Smooth muscle cell (in vitro differentiated cells): ENCODE measurements around the gene BANF1. TPM values are rescaled to one million over a fixed set of nuclear protein-coding genes. Genes with fewer than 3 reads are reported as not detected.

ENCODE experiments used
- DNase-seq: peaks from one replicate; lab custom pipeline; 2025; ENCODE audit not compliant: unreplicated experiment; lab: John Stamatoyannopoulos, UW
- H2AFZ ChIP-seq: fragments of 200-600 bp; sonication (generic); 2 replicates; pipeline ENCODE4 v1.6.0; 2016; ENCODE audit warnings: antibody characterized with exemption, low read depth, mild to moderate bottlenecking
- H3F3A ChIP-seq: fragments of 200-600 bp; sonication (generic); 2 replicates; pipeline ENCODE4 v1.6.0; 2017; ENCODE audit warnings: antibody characterized with exemption, low read depth
- H3K27ac ChIP-seq: fragments of 200-600 bp; sonication (generic); 2 replicates; pipeline ENCODE4 v1.5.1; 2016; ENCODE audit warnings: low read depth, mild to moderate bottlenecking
- H3K27me3 ChIP-seq: fragments of 200-600 bp; sonication (generic); 2 replicates; pipeline ENCODE4 v1.6.1; 2016; ENCODE audit warnings: low read depth, mild to moderate bottlenecking
- H3K36me3 ChIP-seq: fragments of 200-600 bp; sonication (generic); 2 replicates; pipeline ENCODE4 v1.5.1; 2016; ENCODE audit warnings: low read depth
- H3K4me1 ChIP-seq: fragments of 200-600 bp; sonication (generic); 2 replicates; pipeline ENCODE4 v1.5.1; 2016; ENCODE audit warnings: low read depth
- H3K4me2 ChIP-seq: fragments of 200-600 bp; sonication (generic); 2 replicates; pipeline ENCODE4 v1.6.0; 2016; ENCODE audit warnings: mild to moderate bottlenecking
- H3K4me3 ChIP-seq: fragments of 200-600 bp; sonication (generic); 2 replicates; pipeline ENCODE4 v1.5.1; 2016; ENCODE audit warnings: mild to moderate bottlenecking
- H3K79me2 ChIP-seq: fragments of 200-600 bp; sonication (generic); 2 replicates; pipeline ENCODE4 v1.6.0; 2016; ENCODE audit warnings: low read depth, mild to moderate bottlenecking
- H3K9ac ChIP-seq: fragments of 200-600 bp; sonication (generic); 2 replicates; pipeline ENCODE4 v1.6.0; 2016; ENCODE audit warnings: low read depth
- H3K9me3 ChIP-seq: fragments of 200-600 bp; sonication (generic); replicated peaks from 2 replicates; pipeline ENCODE4 v1.5.1; 2016; ENCODE audit warnings: low read depth
- H4K20me1 ChIP-seq: fragments of 200-600 bp; sonication (generic); 2 replicates; pipeline ENCODE4 v1.6.0; 2016; ENCODE audit warnings: low read depth
- WGBS: methylation state at CpG from one replicate; pipeline ENCODE4 v1.1.7; 2016; ENCODE audit warnings: low lambda C conversion rate; 5-methylcytosine and 5-hydroxymethylcytosine counted together
- polyA plus RNA-seq: library from polyadenylated mRNA; unstranded; fragments of >200 nt; fragmentation: Nextera tagmentation; extraction: Ambion mirVana; gene quantifications from 2 replicates; pipeline ENCODE4 v1.2.1, GENCODE V29; 2016
- total RNA-seq: library from RNA; depleted of rRNA; stranded (reverse); fragments of >200 nt; gene quantifications from 2 replicates; pipeline ENCODE4 v1.2.3, GENCODE V29; 2014
- TF ChIP-seq, protein P1 (sequence below): fragments of 200-600 bp; sonication (generic); IDR thresholded peaks from 2 replicates; pipeline ENCODE4 v1.5.1; 2017; ENCODE audit warnings: borderline replicate concordance, mild to moderate bottlenecking, antibody characterized with exemption; ENCODE audit not compliant: insufficient read depth, poor library complexity, severe bottlenecking

The BANF1 gene
- total and polyA plus RNA-seq, 2 experiments from 2014 or later: 61.7 to 269 TPM

DNA sequence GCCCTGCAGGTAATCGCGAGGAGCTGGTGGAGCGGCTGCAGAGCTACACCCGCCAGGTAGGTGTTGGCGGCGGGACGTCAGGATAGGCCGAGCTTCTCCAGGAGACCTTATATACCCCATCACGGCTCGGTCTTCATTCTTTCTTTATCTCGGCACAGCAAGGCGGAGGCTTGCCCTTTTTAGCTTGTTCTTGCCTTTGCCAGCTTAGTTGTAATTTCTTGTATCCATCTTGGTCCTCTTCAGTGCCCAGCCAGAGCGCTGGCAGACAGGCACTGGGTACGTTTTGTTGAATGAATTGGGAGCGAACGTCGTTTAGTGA, 50.3 kb downstream of the BANF1 start:
- TF ChIP-seq, protein P1, sequence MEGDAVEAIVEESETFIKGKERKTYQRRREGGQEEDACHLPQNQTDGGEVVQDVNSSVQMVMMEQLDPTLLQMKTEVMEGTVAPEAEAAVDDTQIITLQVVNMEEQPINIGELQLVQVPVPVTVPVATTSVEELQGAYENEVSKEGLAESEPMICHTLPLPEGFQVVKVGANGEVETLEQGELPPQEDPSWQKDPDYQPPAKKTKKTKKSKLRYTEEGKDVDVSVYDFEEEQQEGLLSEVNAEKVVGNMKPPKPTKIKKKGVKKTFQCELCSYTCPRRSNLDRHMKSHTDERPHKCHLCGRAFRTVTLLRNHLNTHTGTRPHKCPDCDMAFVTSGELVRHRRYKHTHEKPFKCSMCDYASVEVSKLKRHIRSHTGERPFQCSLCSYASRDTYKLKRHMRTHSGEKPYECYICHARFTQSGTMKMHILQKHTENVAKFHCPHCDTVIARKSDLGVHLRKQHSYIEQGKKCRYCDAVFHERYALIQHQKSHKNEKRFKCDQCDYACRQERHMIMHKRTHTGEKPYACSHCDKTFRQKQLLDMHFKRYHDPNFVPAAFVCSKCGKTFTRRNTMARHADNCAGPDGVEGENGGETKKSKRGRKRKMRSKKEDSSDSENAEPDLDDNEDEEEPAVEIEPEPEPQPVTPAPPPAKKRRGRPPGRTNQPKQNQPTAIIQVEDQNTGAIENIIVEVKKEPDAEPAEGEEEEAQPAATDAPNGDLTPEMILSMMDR: no peak
- no peaks in the 10 kb centered on the region for H3K9me3 ChIP-seq
- peak overlapping the region; percentile 55 for H2AFZ ChIP-seq
- peak overlapping the region; percentile 87 for H3K27ac ChIP-seq
- peaks cover 47% of the 10 kb centered on the region for H3K79me2 ChIP-seq
- peaks cover 8% of the 10 kb centered on the region for H3K36me3 ChIP-seq
- peaks cover 20% of the 10 kb centered on the region for H3K4me1 ChIP-seq
- peaks cover 3% of the 10 kb centered on the region for H3K27me3 ChIP-seq
- H3K9ac ChIP-seq: peak overlapping the region; percentile 97
- DNase-seq: no peak
- peaks cover 11% of the 10 kb centered on the region for H3F3A ChIP-seq
- H4K20me1 ChIP-seq: no peaks in the 10 kb centered on the region
- WGBS: under 1% methylated on average over 17 of the region's 17 CpGs
- H3K4me3 ChIP-seq: peak overlapping the region; percentile 97
- H3K4me2 ChIP-seq: peak overlapping the region; percentile 87

Other genes starting within 250 kb of the BANF1 start
- gene AP5B1, start 221.5 kb upstream of the BANF1 start, total RNA-seq: 5.4 and 6.2 TPM in 2 replicates
- gene AP5B1, start 221.5 kb upstream of the BANF1 start, polyA plus RNA-seq: 7.7 and 11.6 TPM in 2 replicates
- gene OVOL1, start 215.4 kb upstream of the BANF1 start, total RNA-seq: 7.8 and 8.3 TPM in 2 replicates
- 3.1 and 16.8 TPM in 2 replicates for gene OVOL1, start 215.4 kb upstream of the BANF1 start, polyA plus RNA-seq
- gene SNX32, start 168.5 kb upstream of the BANF1 start, total RNA-seq: 0.63 and 1.2 TPM in 2 replicates
- gene SNX32, start 168.5 kb upstream of the BANF1 start, polyA plus RNA-seq: 1.1 and 3.3 TPM in 2 replicates
- gene CFL1, start 144.3 kb upstream of the BANF1 start, total RNA-seq: 1,233 and 1,255 TPM in 2 replicates
- 3,052 and 3,080 TPM in 2 replicates for gene CFL1, start 144.3 kb upstream of the BANF1 start, polyA plus RNA-seq
- 21.7 and 35.1 TPM in 2 replicates for gene MUS81, start 142.1 kb upstream of the BANF1 start, total RNA-seq
- gene MUS81, start 142.1 kb upstream of the BANF1 start, polyA plus RNA-seq: 39.6 and 61.1 TPM in 2 replicates
- gene EFEMP2, start 129.7 kb upstream of the BANF1 start, total RNA-seq: 99.7 and 103 TPM in 2 replicates
- gene EFEMP2, start 129.7 kb upstream of the BANF1 start, polyA plus RNA-seq: 328 and 362 TPM in 2 replicates
- not detected in 2 replicates for gene CTSW, start 122.7 kb upstream of the BANF1 start, total RNA-seq
- 0.52 TPM in 1 of 2 replicates, not detected in the other for gene CTSW, start 122.7 kb upstream of the BANF1 start, polyA plus RNA-seq
- 109 and 118 TPM in 2 replicates for gene FIBP, start 114.0 kb upstream of the BANF1 start, total RNA-seq
- gene FIBP, start 114.0 kb upstream of the BANF1 start, polyA plus RNA-seq: 111 and 114 TPM in 2 replicates
- 15.7 and 19.5 TPM in 2 replicates for gene CCDC85B, start 111.8 kb upstream of the BANF1 start, total RNA-seq
- 55.7 and 80.4 TPM in 2 replicates for gene CCDC85B, start 111.8 kb upstream of the BANF1 start, polyA plus RNA-seq
- 12.5 and 15.8 TPM in 2 replicates for gene FOSL1, start 102.1 kb upstream of the BANF1 start, total RNA-seq
- 26.1 and 49.8 TPM in 2 replicates for gene FOSL1, start 102.1 kb upstream of the BANF1 start, polyA plus RNA-seq
- gene C11orf68, start 83.4 kb upstream of the BANF1 start, total RNA-seq: 32.0 and 41.2 TPM in 2 replicates
- gene C11orf68, start 83.4 kb upstream of the BANF1 start, polyA plus RNA-seq: 90.8 and 99.5 TPM in 2 replicates
- gene DRAP1, start 83.1 kb upstream of the BANF1 start, total RNA-seq: 73.9 and 79.3 TPM in 2 replicates
- gene DRAP1, start 83.1 kb upstream of the BANF1 start, polyA plus RNA-seq: 276 and 278 TPM in 2 replicates
- gene TSGA10IP, start 57.0 kb upstream of the BANF1 start, total RNA-seq: 0.27 TPM in 1 of 2 replicates, not detected in the other
- gene TSGA10IP, start 57.0 kb upstream of the BANF1 start, polyA plus RNA-seq: 1.5 TPM in 2 replicates
- 13.0 and 22.5 TPM in 2 replicates for gene SART1, start 40.8 kb upstream of the BANF1 start, total RNA-seq
- 61.4 and 62.5 TPM in 2 replicates for gene SART1, start 40.8 kb upstream of the BANF1 start, polyA plus RNA-seq
- gene EIF1AD, start 346 bp upstream of the BANF1 start, total RNA-seq: 29.3 and 32.0 TPM in 2 replicates
- 26.6 and 29.3 TPM in 2 replicates for gene EIF1AD, start 346 bp upstream of the BANF1 start, polyA plus RNA-seq
- 54.1 and 97.0 TPM in 2 replicates for gene CST6, start 9.5 kb downstream of the BANF1 start, total RNA-seq
- gene CST6, start 9.5 kb downstream of the BANF1 start, polyA plus RNA-seq: 37.6 and 118 TPM in 2 replicates
- not detected in 2 replicates for gene CATSPER1, start 24.0 kb downstream of the BANF1 start, total RNA-seq
- gene CATSPER1, start 24.0 kb downstream of the BANF1 start, polyA plus RNA-seq: 0.55 and 1.7 TPM in 2 replicates
- 0.27 TPM in 1 of 2 replicates, not detected in the other for gene GAL3ST3, start 46.7 kb downstream of the BANF1 start, total RNA-seq
- 0.23 TPM in 1 of 2 replicates, not detected in the other for gene GAL3ST3, start 46.7 kb downstream of the BANF1 start, polyA plus RNA-seq
- gene SF3B2, start 49.9 kb downstream of the BANF1 start, total RNA-seq: 104 and 125 TPM in 2 replicates
- gene SF3B2, start 49.9 kb downstream of the BANF1 start, polyA plus RNA-seq: 182 and 203 TPM in 2 replicates
- 48.0 and 87.6 TPM in 2 replicates for gene PACS1, start 67.8 kb downstream of the BANF1 start, total RNA-seq
- 139 and 140 TPM in 2 replicates for gene PACS1, start 67.8 kb downstream of the BANF1 start, polyA plus RNA-seq